Motor neuron (in vitro differentiated cells): ENCODE data around the gene NAV2. TPM values are rescaled to one million over a fixed set of nuclear protein-coding genes. Genes with fewer than 3 reads are reported as not detected.

Experiments used
- ATAC-seq, 8 experiments: fragments of 200-7000 bp; cut with Tn5 transposase; replicated peaks in 6 of 8; 2 replicates each; pipeline ENCODE4 v1.8.0; 2021; ENCODE audit warnings: mild to moderate bottlenecking in 8 of 8, moderate library complexity in 8 of 8
- H3K27ac ChIP-seq, 2 donors: fragments of 250-450 bp; sonication (Bioruptor Pico); 2 replicates each; pipeline ENCODE4 v1.9.0; 2021; ENCODE audit warnings: antibody characterized with exemption in 2 of 2, mild to moderate bottlenecking in 2 of 2, moderate library complexity in 1 of 2
- H3K4me1 ChIP-seq, 2 donors: fragments of 250-450 bp; sonication (Bioruptor Pico); replicated peaks in 1 of 2; 2 replicates each; pipeline ENCODE4 v1.6.1; 2021; ENCODE audit warnings: antibody characterized with exemption in 2 of 2, mild to moderate bottlenecking in 2 of 2, moderate library complexity in 1 of 2
- H3K4me3 ChIP-seq, 5 donors: fragments of 250-450 bp; sonication (Bioruptor Pico); 2 replicates each; pipeline ENCODE4 v1.9.0; 2021; ENCODE audit warnings: antibody characterized with exemption in 5 of 5, mild to moderate bottlenecking in 5 of 5, moderate library complexity in 4 of 5
- WGBS, 10 experiments: fragments of 450-650 bp; shearing (Covaris generic); methylation state at CpG; one replicate each; pipeline ENCODE4 v1.0.0; 2022; 5-methylcytosine and 5-hydroxymethylcytosine counted together
- in situ Hi-C, 9 experiments: fragments of 400-800 bp; cut with MboI; loops; one replicate each; pipeline ENCODE4 v1.15.0; 2021; ENCODE audit warnings: low sequenced_read_pairs in 9 of 9, low pct_unique_long_range_greater_than_20kb in 2 of 9; ENCODE audit not compliant: unreplicated experiment in 9 of 9
- total RNA-seq, 8 experiments: library from RNA; unstranded; fragments of 300-600 nt; gene quantifications; 2 replicates each; pipeline versions ENCODE4 v1.2.3 to v1.2.4, GENCODE V29; 2022

Gene NAV2
- total RNA-seq, 8 experiments from 2014 or later: 0.54 to 23.0 (median 8.1) TPM

DNA sequence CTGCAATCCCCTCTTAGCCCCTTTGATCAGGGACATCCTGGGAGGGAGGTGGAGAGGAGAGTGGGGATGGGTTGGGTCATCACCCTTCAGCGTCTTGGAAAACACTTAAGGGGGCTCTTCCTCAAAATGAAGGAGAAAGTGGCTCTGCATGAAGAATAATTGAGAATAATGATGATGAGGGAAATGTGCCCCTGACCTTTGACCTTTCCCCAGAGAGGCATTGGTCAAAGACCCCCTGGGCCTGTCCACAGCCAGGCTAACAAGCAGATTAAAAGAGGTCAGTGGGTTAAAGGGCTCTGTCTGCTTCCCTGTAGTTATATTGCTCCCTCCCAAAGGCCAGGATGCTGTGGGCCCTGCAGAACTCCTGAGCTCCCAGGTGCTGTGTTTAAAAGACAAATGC lies 68.7 kb downstream of the NAV2 start:
- in situ Hi-C loops: no loop called here
- 0% methylated on average over 1 of the region's 1 CpG; no CpG with 5 or more reads in 9 of the 10 experiments for WGBS, 10 experiments
- Histone ChIP-seq H3K27ac (no peak overlapping the region), H3K4me3 (no peak overlapping the region), H3K4me1 (peaks cover 22 to 27% of the 10 kb centered on the region in 2 donors)
- no peak for ATAC-seq

DNA sequence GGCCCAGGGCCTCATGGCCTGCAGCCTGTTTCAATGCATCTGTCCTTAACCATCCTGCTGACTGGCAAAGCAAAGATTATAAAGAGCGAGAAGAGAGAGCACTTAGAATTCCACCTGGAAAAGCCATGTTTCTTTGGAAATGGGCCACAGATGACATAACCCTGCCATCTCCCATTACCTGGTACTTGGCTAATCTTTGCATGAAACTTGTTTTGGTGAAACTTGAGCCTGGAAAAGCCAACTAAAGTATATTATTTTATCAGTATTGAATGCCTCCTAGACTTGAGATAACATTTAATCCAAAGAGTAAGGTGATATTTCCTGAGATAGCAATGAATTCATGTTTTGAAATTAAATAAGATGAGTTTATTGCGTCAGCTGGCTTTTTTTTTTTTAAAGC lies 72.6 kb downstream of the NAV2 start:
- Histone ChIP-seq H3K4me3 (no peak overlapping the region), H3K27ac (no peak overlapping the region), H3K4me1 (peaks cover 0 to 8% of the 10 kb centered on the region in 2 donors)
- 71 to 100% (median 93%) methylated on average over 1 to 2 of the region's 2 CpGs; no CpG with 5 or more reads in 2 of the 10 experiments for WGBS, 10 experiments
- no peak for ATAC-seq
- in situ Hi-C loops: no loop called here

DNA sequence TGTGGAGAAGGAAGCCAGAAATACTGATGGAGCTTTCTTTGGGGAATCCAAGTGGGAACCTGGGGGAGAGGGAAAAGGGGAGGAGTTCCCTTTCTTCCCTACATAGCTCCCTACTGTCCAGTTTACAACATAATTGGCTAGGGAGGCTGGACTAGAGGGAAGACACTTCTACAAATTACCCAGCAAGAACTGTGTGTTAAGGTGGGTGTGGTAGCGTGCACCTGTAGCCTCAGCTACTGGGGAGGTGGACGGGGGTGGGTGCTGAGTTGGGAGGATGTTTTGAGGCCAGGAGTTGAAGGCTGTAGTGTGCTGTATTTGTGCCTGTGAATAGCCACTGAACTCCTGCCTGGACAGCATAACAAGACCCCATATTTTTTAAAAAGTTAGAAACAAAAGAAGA lies 74.0 kb downstream of the NAV2 start:
- WGBS, 10 experiments: no CpG with 5 or more reads among the region's 2 CpGs
- in situ Hi-C loops: no loop called here
- no peak overlapping the region for H3K27ac ChIP-seq
- H3K4me3 ChIP-seq: no peak overlapping the region
- H3K4me1 ChIP-seq: no peaks in the 10 kb centered on the region
- ATAC-seq: no peak

DNA sequence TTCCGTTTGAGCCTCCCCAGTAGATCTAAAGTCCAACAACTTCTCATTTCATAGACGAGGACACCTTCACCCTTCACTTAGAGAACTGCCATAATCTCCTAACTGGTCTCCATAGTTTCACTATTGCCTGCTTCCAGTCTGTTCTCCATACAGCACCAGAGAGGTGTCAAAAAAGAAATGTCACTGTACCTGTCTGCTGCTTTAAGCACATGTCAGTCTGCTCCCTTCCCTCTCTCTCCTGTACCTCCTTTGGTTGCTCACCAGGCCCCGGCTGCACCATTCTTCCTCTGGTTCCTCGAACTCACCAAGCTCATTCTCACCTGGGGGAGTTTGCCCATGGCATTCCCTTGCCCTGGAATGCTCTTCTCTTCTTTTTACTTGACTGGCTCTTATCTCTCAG lies 75.8 kb downstream of the NAV2 start:
- in situ Hi-C loops: no loop called here
- 63 to 100% (median 88%) methylated on average over 2 to 3 of the region's 4 CpGs; no CpG with 5 or more reads in 4 of the 10 experiments for WGBS, 10 experiments

DNA sequence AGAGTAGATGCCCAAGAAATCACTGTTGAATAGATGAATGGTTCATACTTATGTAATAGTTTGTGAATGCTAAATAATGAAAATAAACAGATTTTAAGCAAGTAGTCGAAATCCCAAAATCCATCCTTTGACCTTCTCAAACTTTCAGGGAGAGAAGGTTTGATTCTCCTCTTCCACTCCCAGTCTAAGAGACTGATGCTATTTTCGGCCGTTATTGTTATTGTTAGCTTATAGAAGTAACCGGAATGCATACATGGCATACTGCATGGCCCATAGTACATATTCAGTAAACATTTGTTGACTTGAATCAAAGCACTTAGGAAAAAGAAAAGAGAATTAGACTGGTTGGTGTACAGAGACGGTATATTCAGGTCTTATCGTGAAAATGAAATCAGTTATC lies 76.6 kb downstream of the NAV2 start:
- no peak for ATAC-seq
- no peak overlapping the region for H3K27ac ChIP-seq
- H3K4me3 ChIP-seq: no peak overlapping the region
- 64 to 100% (median 94%) methylated on average over 2 to 6 of the region's 6 CpGs; no CpG with 5 or more reads in 1 of the 10 experiments for WGBS, 10 experiments
- in situ Hi-C loops: no loop called here
- H3K4me1 ChIP-seq: peaks cover 0 to 3% of the 10 kb centered on the region in 2 donors

More for the DNA sequence above, 75.8 kb downstream of the NAV2 start:
- ATAC-seq: no peak
- H3K27ac ChIP-seq: no peak overlapping the region
- H3K4me1 ChIP-seq: peaks cover 0 to 3% of the 10 kb centered on the region in 2 donors
- H3K4me3 ChIP-seq: no peak overlapping the region

DNA sequence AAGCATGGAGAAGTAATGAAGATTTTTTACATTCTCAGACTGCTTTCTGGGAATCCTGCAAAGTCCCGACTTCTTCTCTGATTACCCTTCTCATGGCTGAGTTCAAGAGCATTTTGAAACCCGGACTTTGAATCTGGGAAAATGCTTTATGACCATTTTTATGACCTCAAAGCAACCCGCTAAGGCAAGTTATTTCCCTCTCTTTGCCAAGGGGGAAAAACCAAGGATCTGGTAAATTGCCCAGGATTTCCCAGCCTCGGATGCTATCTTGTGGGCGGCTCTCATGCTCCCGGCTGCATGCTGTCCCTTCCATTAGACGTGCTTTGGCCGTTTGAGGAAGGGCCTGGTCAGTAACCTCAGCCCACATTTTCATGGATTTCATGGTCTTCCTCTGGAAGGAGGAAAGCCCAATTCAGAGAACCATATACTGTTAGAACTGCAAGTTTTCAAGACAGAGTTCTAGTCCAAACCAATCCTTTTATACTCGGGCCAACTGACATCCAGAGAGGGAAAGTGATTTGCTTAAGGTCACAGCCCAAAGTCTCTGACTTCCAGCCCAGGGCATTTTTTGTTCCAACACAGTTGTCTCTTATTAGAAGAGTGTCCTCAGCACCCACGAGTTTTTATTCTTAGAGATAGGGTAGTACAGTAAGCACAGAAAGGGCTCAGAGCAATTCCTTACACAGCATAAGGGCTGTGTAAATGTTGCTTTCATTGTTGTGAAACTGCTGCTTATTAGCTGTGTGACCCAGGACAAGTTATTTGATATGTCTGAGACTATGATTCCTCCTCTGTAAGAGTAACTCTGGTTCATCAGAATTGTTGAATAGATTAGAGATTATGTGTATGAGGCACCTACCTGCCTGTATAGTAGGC lies 77.4 kb downstream of the NAV2 start:
- Histone ChIP-seq H3K4me1 (peaks cover 0 to 3% of the 10 kb centered on the region in 2 donors), H3K27ac (no peak overlapping the region), H3K4me3 (no peak overlapping the region)
- in situ Hi-C loops: no loop called here
- peak in 1 of 8 experiments; percentile 27 for ATAC-seq
- WGBS, 10 experiments: 0 to 83% (median 71%) methylated on average over 2 to 9 of the region's 10 CpGs

DNA sequence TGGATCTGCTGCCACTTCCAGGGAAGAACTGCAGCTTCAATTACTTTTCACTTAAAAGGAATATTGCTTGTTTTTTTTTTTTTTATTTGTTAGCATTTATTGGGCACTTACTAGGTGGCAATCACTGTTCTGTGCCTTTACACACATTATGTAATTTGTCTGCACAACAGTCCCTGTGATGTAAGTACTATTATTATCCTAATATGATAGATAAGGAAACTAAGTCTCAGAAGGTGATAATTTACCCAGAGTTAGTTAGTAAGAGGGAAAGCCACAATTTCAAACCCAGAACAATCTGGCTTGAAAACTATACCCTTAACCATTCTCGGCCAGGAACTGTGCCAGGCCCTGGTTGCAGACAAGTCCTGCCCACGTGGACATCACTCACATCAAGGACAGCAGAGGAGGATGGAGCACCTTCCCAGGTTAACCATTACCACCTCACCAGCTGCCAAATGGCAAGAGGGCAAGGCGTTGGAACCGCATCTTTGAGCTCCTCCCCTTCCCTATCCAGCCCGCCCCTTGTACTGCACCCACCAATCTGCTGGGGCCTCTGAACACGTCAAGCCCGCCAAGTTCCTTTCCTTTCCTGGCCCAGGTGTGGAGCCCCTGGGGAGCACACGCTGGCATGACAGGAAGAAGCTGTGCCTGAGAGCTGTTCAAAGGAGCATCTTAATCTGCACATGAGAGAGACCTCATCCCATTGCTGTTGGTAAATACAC lies 78.4 kb downstream of the NAV2 start:
- H3K4me1 ChIP-seq: peaks cover 0 to 3% of the 10 kb centered on the region in 2 donors
- ATAC-seq: no peak
- in situ Hi-C loops: no loop called here

DNA sequence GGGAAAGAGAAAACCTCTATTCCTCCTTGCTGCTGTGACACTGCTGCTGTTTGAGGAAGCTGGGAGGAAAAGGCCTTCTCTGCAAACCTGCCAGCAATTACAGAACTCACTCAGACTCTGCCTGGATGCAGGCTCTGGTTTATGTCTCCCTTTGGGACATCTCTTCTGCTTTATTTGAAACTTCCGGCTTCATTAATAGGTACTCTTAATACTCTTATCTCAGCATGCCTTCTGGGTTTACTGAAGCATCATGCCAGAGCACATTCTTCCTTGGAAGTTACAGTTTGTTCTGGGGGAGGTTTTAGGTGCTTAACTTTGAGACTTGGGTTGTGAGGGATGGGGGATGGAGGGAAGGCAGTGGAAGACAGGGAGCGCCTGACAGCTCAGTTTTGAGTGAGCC lies 79.9 kb downstream of the NAV2 start:
- Histone ChIP-seq H3K27ac (no peak overlapping the region), H3K4me1 (peaks cover 0 to 3% of the 10 kb centered on the region in 2 donors), H3K4me3 (no peak overlapping the region)
- WGBS, 10 experiments: 44 to 100% (median 88%) methylated on average over 1 to 2 of the region's 2 CpGs; no CpG with 5 or more reads in 5 of the 10 experiments
- in situ Hi-C loops: no loop called here
- ATAC-seq: no peak

More for the DNA sequence above, 78.4 kb downstream of the NAV2 start:
- Histone ChIP-seq H3K27ac (no peak overlapping the region), H3K4me3 (no peak overlapping the region)
- 20 to 100% (median 83%) methylated on average over 1 to 7 of the region's 8 CpGs; no CpG with 5 or more reads in 4 of the 10 experiments for WGBS, 10 experiments

DNA sequence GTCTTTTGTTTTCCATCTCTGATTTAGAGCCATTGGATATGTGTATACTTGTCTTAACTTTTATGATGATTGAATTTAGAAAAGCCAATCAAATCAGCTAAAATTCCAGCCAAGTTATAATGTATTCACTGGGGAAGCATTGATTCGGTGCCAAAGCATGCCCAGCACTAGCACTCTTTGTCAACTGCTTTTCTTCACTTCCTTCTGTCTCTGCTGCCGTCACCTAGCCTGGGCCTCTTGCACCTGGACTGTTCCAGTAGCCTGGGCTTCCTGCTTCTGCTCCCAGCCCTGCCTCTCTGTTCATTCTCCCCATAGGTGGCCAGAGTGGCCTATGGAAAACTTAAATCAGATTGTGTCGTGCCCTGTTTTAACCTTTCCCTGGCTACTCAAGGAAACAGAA lies 80.7 kb downstream of the NAV2 start:
- H3K4me1 ChIP-seq: peaks cover 0 to 3% of the 10 kb centered on the region in 2 donors
- in situ Hi-C loops: no loop called here

DNA sequence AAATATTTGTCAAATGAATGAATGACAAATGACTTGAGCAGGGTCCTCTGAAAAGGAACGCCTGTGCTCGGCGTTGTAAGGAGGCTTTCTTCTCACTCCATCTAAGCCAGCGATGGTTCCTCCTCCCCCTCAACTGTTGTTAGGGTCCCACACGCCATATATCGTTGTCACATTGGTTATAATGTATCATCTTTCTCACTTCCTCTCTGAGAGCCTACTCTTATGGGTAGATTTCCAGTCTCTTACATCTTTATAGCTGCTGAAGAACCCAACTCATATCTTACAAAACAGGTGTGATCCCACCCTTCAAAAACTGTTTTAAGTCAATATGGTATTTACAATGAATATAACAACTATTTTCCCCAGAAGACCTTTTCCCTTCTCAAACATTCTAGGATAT lies 81.5 kb downstream of the NAV2 start:
- no peak overlapping the region for H3K4me3 ChIP-seq
- no peak overlapping the region for H3K27ac ChIP-seq
- peaks cover 0 to 3% of the 10 kb centered on the region in 2 donors for H3K4me1 ChIP-seq
- no peak for ATAC-seq
- WGBS, 10 experiments: 50 to 96% (median 80%) methylated on average over 1 to 6 of the region's 6 CpGs; no CpG with 5 or more reads in 3 of the 10 experiments
- in situ Hi-C loops: no loop called here

More for the DNA sequence above, 80.7 kb downstream of the NAV2 start:
- Histone ChIP-seq H3K27ac (no peak overlapping the region), H3K4me3 (no peak overlapping the region)
- peak in 1 of 8 experiments; percentile 47 for ATAC-seq
- 33 to 100% (median 79%) methylated on average over 1 to 2 of the region's 3 CpGs for WGBS, 10 experiments

DNA sequence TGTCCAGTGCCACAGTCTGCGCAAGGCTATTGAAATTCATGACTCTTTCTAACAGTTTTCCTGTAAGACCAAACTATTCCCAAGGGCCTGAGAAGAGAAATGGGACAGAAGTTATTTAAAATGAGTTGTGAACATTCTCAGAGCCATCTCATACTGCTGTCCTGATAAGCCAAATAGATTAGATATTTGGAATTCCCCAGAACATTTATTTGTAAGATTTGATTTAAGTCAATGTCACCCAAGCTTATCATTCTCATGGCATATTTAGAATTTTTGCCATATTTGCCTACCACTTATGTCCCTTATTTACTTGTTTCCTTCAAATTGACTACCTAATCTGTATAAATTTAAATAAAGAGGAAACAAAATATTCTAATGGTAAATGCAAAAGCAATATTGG lies 82.4 kb downstream of the NAV2 start:
- Histone ChIP-seq H3K27ac (no peak overlapping the region), H3K4me3 (no peak overlapping the region), H3K4me1 (peaks cover 5 to 6% of the 10 kb centered on the region in 2 donors)
- in situ Hi-C loops: no loop called here
- no peak for ATAC-seq
- 91 to 100% (median 100%) methylated on average over 1 of the region's 1 CpG; no CpG with 5 or more reads in 3 of the 10 experiments for WGBS, 10 experiments

DNA sequence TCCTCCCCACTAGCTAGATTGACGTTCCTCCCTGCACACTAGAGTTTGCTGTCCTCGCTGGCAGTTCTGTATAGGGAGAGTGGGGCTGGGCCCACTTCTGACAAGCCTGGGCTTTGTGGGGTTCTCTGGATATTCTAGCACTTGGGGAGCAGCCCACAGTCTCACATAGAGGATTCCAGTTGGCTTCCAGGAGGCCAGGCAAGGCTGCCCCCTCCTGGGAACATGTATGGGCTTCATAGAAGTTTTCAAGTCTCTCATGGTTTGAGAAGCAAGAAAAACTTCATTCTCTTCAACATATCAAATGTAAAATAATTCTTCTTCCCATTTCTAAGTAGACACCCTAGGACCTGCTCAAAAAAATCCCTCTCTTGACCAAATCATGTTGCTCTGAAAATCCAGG lies 87.5 kb downstream of the NAV2 start:
- Histone ChIP-seq H3K27ac (no peak overlapping the region), H3K4me3 (no peak overlapping the region), H3K4me1 (peaks cover 14 to 24% of the 10 kb centered on the region in 2 donors)
- in situ Hi-C loops: no loop called here
- whole genome bisulfite sequencing, 10 experiments: 100% methylated on average over 1 to 2 of the region's 2 CpGs; no CpG with 5 or more reads in 7 of the 10 experiments
- no peak for ATAC-seq
